Panc1 (cell line): ENCODE measurements around the gene MPPED1. TPM values are rescaled to one million over a fixed set of nuclear protein-coding genes. Genes with fewer than 3 reads are reported as not detected.

Experiments
- ATAC-seq: fragments of 200-7000 bp; cut with Tn5 transposase; 2 replicates; pipeline ENCODE4 v1.9.1; 2020; ENCODE audit warnings: mild to moderate bottlenecking, moderate library complexity
- BruUV-seq: library from RNA; stranded (reverse); fragments of 400-500 nt; replicated peaks from 2 replicates; lab custom pipeline; 2021; lab: Mats Ljungman, UMichigan
- CTCF ChIA-PET: fragments of 300-600 bp; sonication (Branson Sonifier 250); formaldehyde crosslinking; loops from one replicate; lab custom pipeline; 2022; ENCODE audit warnings: antibody characterized with exemption; lab: Charles Lee
- POLR2A ChIA-PET: fragments of 300-600 bp; sonication (Branson Sonifier 250); formaldehyde crosslinking; loops from one replicate; lab custom pipeline; 2022; ENCODE audit warnings: antibody characterized with exemption; lab: Charles Lee
- DNase-seq: peaks from one replicate; pipeline ENCODE4 v3.0.0-alpha.2; 2010; ENCODE audit warnings: low read depth, low spot score
- H3K27ac ChIP-seq: 2 replicates; pipeline ENCODE4 v1.5.1; 2011; ENCODE audit warnings: mild to moderate bottlenecking, low read length, inconsistent platforms
- H3K27me3 ChIP-seq: fragments of 200-500 bp; sonication (Bioruptor generic); 2 replicates; pipeline ENCODE4 v1.6.0; 2014; ENCODE audit warnings: low read length, inconsistent platforms; ENCODE audit not compliant: control insufficient read depth, insufficient read depth
- H3K36me3 ChIP-seq: fragments of 200-500 bp; sonication (Bioruptor generic); 2 replicates; pipeline ENCODE4 v1.5.1; 2014; ENCODE audit warnings: inconsistent platforms, mild to moderate bottlenecking, low read length, moderate library complexity; ENCODE audit not compliant: control insufficient read depth, insufficient read depth
- H3K4me1 ChIP-seq: 2 replicates; pipeline ENCODE4 v1.5.1; 2011; ENCODE audit warnings: inconsistent platforms, mild to moderate bottlenecking, low read length, moderate library complexity; ENCODE audit not compliant: control insufficient read depth, insufficient read depth
- H3K4me3 ChIP-seq, 2 experiments: 2 replicates each; pipeline ENCODE4 v1.5.1; 2011 to 2012; ENCODE audit warnings: low read depth in 2 of 2, low read length in 2 of 2, mild to moderate bottlenecking in 2 of 2, inconsistent platforms in 1 of 2, moderate library complexity in 1 of 2
- H3K9me3 ChIP-seq: fragments of 200-500 bp; sonication (Bioruptor generic); 2 replicates; pipeline ENCODE4 v1.5.1; 2014; ENCODE audit warnings: low read depth, mild to moderate bottlenecking, inconsistent platforms, low read length, moderate library complexity; ENCODE audit not compliant: control insufficient read depth, insufficient read depth
- CTCF ChIP-seq: fragments of 450-650 bp; IDR thresholded peaks from 2 replicates; pipeline ENCODE4 v1.5.1; 2017; ENCODE audit warnings: mild to moderate bottlenecking
- POLR2AphosphoS5 ChIP-seq: IDR thresholded peaks from 2 replicates; pipeline ENCODE4 v1.6.1; 2012; ENCODE audit warnings: mild to moderate bottlenecking, low read depth, low read length, moderate library complexity
- REST ChIP-seq, 2 experiments: IDR thresholded peaks; 2 replicates each; pipeline ENCODE4 v1.6.1; 2011 to 2012; ENCODE audit warnings: low read depth in 2 of 2, control low read depth in 1 of 2, low read length in 1 of 2, mild to moderate bottlenecking in 1 of 2, moderate library complexity in 1 of 2; ENCODE audit not compliant: insufficient read depth in 1 of 2
- SIN3A ChIP-seq: IDR thresholded peaks from 2 replicates; pipeline ENCODE4 v1.6.1; 2012; ENCODE audit warnings: low read depth, mild to moderate bottlenecking, low read length, moderate library complexity, borderline replicate concordance; ENCODE audit not compliant: insufficient read depth
- TCF7L2 ChIP-seq: IDR thresholded peaks from 2 replicates; pipeline ENCODE4 v1.6.1; 2011; ENCODE audit warnings: mild to moderate bottlenecking, low read depth, low read length, inconsistent platforms
- in situ Hi-C: cut with HindIII; loops from 2 replicates; pipeline ENCODE4 v1.10.0; 2016; ENCODE audit warnings: low sequenced_read_pairs, low pct_unique_long_range_greater_than_20kb
- intact Hi-C: fragments of 100-400 bp; cut with micrococcal nuclease; formaldehyde crosslinking; loops from one replicate; pipeline ENCODE4 v1.10.0; 2022; ENCODE audit not compliant: unreplicated experiment
- total RNA-seq: library from RNA; stranded (reverse); gene quantifications from one replicate; pipeline ENCODE4 v1.2.1, GENCODE V29; 2021; ENCODE audit not compliant: unreplicated experiment

MPPED1 gene
- total RNA-seq, 1 experiment from 2014 or later = not detected

- H3K36me3 ChIP-seq = no peaks in the 10 kb centered on the region
- no peak overlapping the region for H3K4me3 ChIP-seq
- TF ChIP-seq POLR2AphosphoS5 (no peak), SIN3A (no peak), TCF7L2 (no peak), CTCF (no peak), REST (IDR thresholded peaks at IDR 0.05; ENCODE audit: insufficient read depth in 1 of 2, low read depth in 2 of 2, low read length in 1 of 2) (no peak)
- in situ Hi-C loops (no loop called here), intact Hi-C loops (no loop called here)
- DNase-seq = no peak
- no peaks in the 10 kb centered on the region for H3K4me1 ChIP-seq
- no peak for ATAC-seq
- BruUV-seq = no TSS peak
- ChIA-PET POLR2A (no interaction called here), CTCF (no interaction called here)
- H3K9me3 ChIP-seq = no peaks in the 10 kb centered on the region
- H3K27ac ChIP-seq = no peak overlapping the region
- H3K27me3 ChIP-seq = no peaks in the 10 kb centered on the region
These were observed 134.4 kb downstream of the MPPED1 start for GRCh38 chr22:43546186-43546585.

GRCh38 chr22:43550024-43550620 is 138.3 kb downstream of the MPPED1 start:
- Histone ChIP-seq H3K4me3 (no peak overlapping the region), H3K9me3 (no peaks in the 10 kb centered on the region), H3K36me3 (no peaks in the 10 kb centered on the region), H3K4me1 (no peaks in the 10 kb centered on the region), H3K27me3 (no peaks in the 10 kb centered on the region), H3K27ac (no peak overlapping the region)
- TF ChIP-seq TCF7L2 (no peak), REST (IDR thresholded peaks at IDR 0.05; ENCODE audit: insufficient read depth in 1 of 2, low read depth in 2 of 2, low read length in 1 of 2) (no peak), SIN3A (no peak), CTCF (no peak), POLR2AphosphoS5 (no peak)
- BruUV-seq = no TSS peak
- DNase-seq (no peak), ATAC-seq (no peak)
- ChIA-PET POLR2A (no interaction called here), CTCF (no interaction called here)
- intact Hi-C loops = no loop called here
- in situ Hi-C loops = no loop called here
